ENCODE measurements around the gene IGSF3. TPM values are rescaled to one million over a fixed set of nuclear protein-coding genes. Genes with fewer than 3 reads are reported as not detected.
"Not testable (repeated sequence)": the region's sequence is repeated elsewhere in the genome, so short reads cannot be mapped to it uniquely, and the experiment has no call there.

Gene IGSF3
- total RNA-seq, 1 experiment from 2014 or later: 0.98 TPM

- not testable (repeated sequence) for DNase-seq (ENCODE audit: low read depth)
Measured at GRCh38 chr1:116631996-116632925, 35.3 kb downstream of the IGSF3 start.

- DNase-seq (ENCODE audit: low read depth): not testable (repeated sequence)
Measured at GRCh38 chr1:116631554-116631953, 36.0 kb downstream of the IGSF3 start.

GRCh38 chr1:116630057-116630456 is 37.5 kb downstream of the IGSF3 start:
- not testable (repeated sequence) for DNase-seq (ENCODE audit: low read depth)

- DNase-seq (ENCODE audit: low read depth): not testable (repeated sequence)
Measured at GRCh38 chr1:116629441-116629840, 38.1 kb downstream of the IGSF3 start.

GRCh38 chr1:116628448-116628847 is 39.1 kb downstream of the IGSF3 start:
- no peak for DNase-seq (ENCODE audit: low read depth)

GRCh38 chr1:116627357-116627756 is 40.2 kb downstream of the IGSF3 start:
- DNase-seq (ENCODE audit: low read depth): not testable (repeated sequence)

GRCh38 chr1:116626915-116627314 is 40.6 kb downstream of the IGSF3 start:
- not testable (repeated sequence) for DNase-seq (ENCODE audit: low read depth)

- DNase-seq (ENCODE audit: low read depth): not testable (repeated sequence)
Measured at GRCh38 chr1:116625155-116625554, 42.4 kb downstream of the IGSF3 start.

GRCh38 chr1:116624040-116624439 is 43.5 kb downstream of the IGSF3 start:
- no peak for DNase-seq (ENCODE audit: low read depth)

- not testable (repeated sequence) for DNase-seq (ENCODE audit: low read depth)
Measured at GRCh38 chr1:116622496-116622895, 45.0 kb downstream of the IGSF3 start.

GRCh38 chr1:116621756-116622155 is 45.8 kb downstream of the IGSF3 start:
- DNase-seq (ENCODE audit: low read depth): not testable (repeated sequence)

- DNase-seq (ENCODE audit: low read depth): not testable (repeated sequence)
Measured at GRCh38 chr1:116620392-116620791, 47.1 kb downstream of the IGSF3 start.

- DNase-seq (ENCODE audit: low read depth): not testable (repeated sequence)
Measured at GRCh38 chr1:116619106-116619505, 48.4 kb downstream of the IGSF3 start.

- not testable (repeated sequence) for DNase-seq (ENCODE audit: low read depth)
Measured at GRCh38 chr1:116617808-116618207, 49.7 kb downstream of the IGSF3 start.

GRCh38 chr1:116613825-116614224 is 53.7 kb downstream of the IGSF3 start:
- DNase-seq (ENCODE audit: low read depth): not testable (repeated sequence)

- DNase-seq (ENCODE audit: low read depth): not testable (repeated sequence)
Measured at GRCh38 chr1:116609801-116610371, 57.6 kb downstream of the IGSF3 start.

- not testable (repeated sequence) for DNase-seq (ENCODE audit: low read depth)
Measured at GRCh38 chr1:116608841-116609240, 58.7 kb downstream of the IGSF3 start.

GRCh38 chr1:116608151-116608550 is 59.4 kb downstream of the IGSF3 start:
- DNase-seq (ENCODE audit: low read depth): not testable (repeated sequence)

GRCh38 chr1:116607463-116607862 is 60.1 kb downstream of the IGSF3 start:
- not testable (repeated sequence) for DNase-seq (ENCODE audit: low read depth)

GRCh38 chr1:116606067-116606466 is 61.5 kb downstream of the IGSF3 start:
- not testable (repeated sequence) for DNase-seq (ENCODE audit: low read depth)

- no peak for DNase-seq (ENCODE audit: low read depth)
Measured at GRCh38 chr1:116605315-116605714, 62.2 kb downstream of the IGSF3 start.

- not testable (repeated sequence) for DNase-seq (ENCODE audit: low read depth)
Measured at GRCh38 chr1:116604408-116604807, 63.1 kb downstream of the IGSF3 start.

GRCh38 chr1:116603646-116604045 is 63.9 kb downstream of the IGSF3 start:
- DNase-seq (ENCODE audit: low read depth): not testable (repeated sequence)

Data from LHCN-M2 (cell line).